ENCODE measurements around the gene FHL1. TPM values are rescaled to one million over a fixed set of nuclear protein-coding genes. Genes with fewer than 3 reads are reported as not detected.

The FHL1 gene
- total and polyA plus RNA-seq, 4 donors = 8.8 to 20.2 (median 15.0) TPM

- Histone ChIP-seq H3K36me3 (ENCODE audit: control insufficient read depth in 4 of 4, insufficient read depth in 3 of 4, low read depth in 1 of 4, low read length in 3 of 4) (no peaks in the 10 kb centered on the region), H3K4me1 (ENCODE audit: control insufficient read depth in 4 of 4, insufficient read depth in 4 of 4, low read length in 3 of 4) (no peaks in the 10 kb centered on the region), H3K9ac (ENCODE audit: low read depth in 1 of 2, low read length in 2 of 2) (no peak overlapping the region), H3K4me3 (ENCODE audit: low read depth in 1 of 3, low read length in 3 of 3) (no peak overlapping the region), H3K27ac (ENCODE audit: low read depth in 1 of 2, low read length in 2 of 2) (no peak overlapping the region), H3K27me3 (ENCODE audit: control insufficient read depth in 4 of 4, insufficient read depth in 4 of 4, low read length in 3 of 4) (peaks cover 0 to 2% (median 0%) of the 10 kb centered on the region in 4 donors), H3K9me3 (ENCODE audit: control insufficient read depth in 4 of 4, low read length in 3 of 4) (no peaks in the 10 kb centered on the region)
- no peak for DNase-seq (ENCODE audit: low spot score)
- WGBS = 71% methylated on average over 4 of the region's 4 CpGs
- no peak for TF ChIP-seq MAX (IDR thresholded peaks at IDR 0.05)
- no peak for TF ChIP-seq HNF4G (IDR thresholded peaks at IDR 0.05)
- no peak for TF ChIP-seq GABPA (IDR thresholded peaks at IDR 0.05 in 1 of 2, conservative IDR thresholded peaks at IDR 0.05 in 1 of 2)
- no peak for TF ChIP-seq NR2F2 (IDR thresholded peaks at IDR 0.05)
- TF ChIP-seq CTCF (IDR thresholded peaks at IDR 0.05; ENCODE audit: low read depth, low read length, missing input control) = no peak
- TF ChIP-seq FOXA1 (IDR thresholded peaks at IDR 0.05) = no peak
- TF ChIP-seq RXRA (IDR thresholded peaks at IDR 0.05) = no peak
- no peak for TF ChIP-seq TAF1 (conservative IDR thresholded peaks at IDR 0.05)
- no peak for TF ChIP-seq JUND (IDR thresholded peaks at IDR 0.05)
These were observed 8.4 kb upstream of the FHL1 start for GRCh38 chrX:136138939-136139338.

GRCh38 chrX:136141569-136141968, 5.8 kb upstream of the FHL1 start:
- Histone ChIP-seq H3K9ac (ENCODE audit: low read depth in 1 of 2, low read length in 2 of 2) (no peak overlapping the region), H3K4me3 (ENCODE audit: low read depth in 1 of 3, low read length in 3 of 3) (no peak overlapping the region), H3K27me3 (ENCODE audit: control insufficient read depth in 4 of 4, insufficient read depth in 4 of 4, low read length in 3 of 4) (peaks cover 0 to 6% (median 0%) of the 10 kb centered on the region in 4 donors), H3K27ac (ENCODE audit: low read depth in 1 of 2, low read length in 2 of 2) (no peak overlapping the region), H3K4me1 (ENCODE audit: control insufficient read depth in 4 of 4, insufficient read depth in 4 of 4, low read length in 3 of 4) (peaks cover 0 to 2% (median under 1%) of the 10 kb centered on the region in 4 donors), H3K36me3 (ENCODE audit: control insufficient read depth in 4 of 4, insufficient read depth in 3 of 4, low read depth in 1 of 4, low read length in 3 of 4) (no peaks in the 10 kb centered on the region), H3K9me3 (ENCODE audit: control insufficient read depth in 4 of 4, low read length in 3 of 4) (no peaks in the 10 kb centered on the region)
- no peak for TF ChIP-seq RXRA (IDR thresholded peaks at IDR 0.05)
- TF ChIP-seq JUND (IDR thresholded peaks at IDR 0.05) = no peak
- no peak for TF ChIP-seq TAF1 (conservative IDR thresholded peaks at IDR 0.05)
- no peak for TF ChIP-seq CTCF (IDR thresholded peaks at IDR 0.05; ENCODE audit: low read depth, low read length, missing input control)
- no peak for TF ChIP-seq REST (IDR thresholded peaks at IDR 0.05)
- no peak for TF ChIP-seq HNF4A (conservative IDR thresholded peaks at IDR 0.05)
- TF ChIP-seq RAD21 (IDR thresholded peaks at IDR 0.05) = no peak
- no peak for TF ChIP-seq HNF4G (IDR thresholded peaks at IDR 0.05)
- no peak for TF ChIP-seq YY1 (IDR thresholded peaks at IDR 0.05)
- no peak for TF ChIP-seq ZBTB33 (IDR thresholded peaks at IDR 0.05)
- 72% methylated on average over 3 of the region's 3 CpGs for WGBS
- DNase-seq (ENCODE audit: low spot score) = no peak
